Smooth muscle cell (in vitro differentiated cells): ENCODE results near the gene CCN2. TPM values are rescaled to one million over a fixed set of nuclear protein-coding genes. Genes with fewer than 3 reads are reported as not detected.
A peak's percentile ranks its signal among the peaks of the same experiment; 100 is the strongest.

Experiments used
- DNase-seq: peaks from one replicate; lab custom pipeline; 2025; ENCODE audit not compliant: unreplicated experiment; lab: John Stamatoyannopoulos, UW
- H2AFZ ChIP-seq: fragments of 200-600 bp; sonication (generic); 2 replicates; pipeline ENCODE4 v1.6.0; 2016; ENCODE audit warnings: antibody characterized with exemption, low read depth, mild to moderate bottlenecking
- H3F3A ChIP-seq: fragments of 200-600 bp; sonication (generic); 2 replicates; pipeline ENCODE4 v1.6.0; 2017; ENCODE audit warnings: antibody characterized with exemption, low read depth
- H3K27ac ChIP-seq: fragments of 200-600 bp; sonication (generic); 2 replicates; pipeline ENCODE4 v1.5.1; 2016; ENCODE audit warnings: low read depth, mild to moderate bottlenecking
- H3K27me3 ChIP-seq: fragments of 200-600 bp; sonication (generic); 2 replicates; pipeline ENCODE4 v1.6.1; 2016; ENCODE audit warnings: low read depth, mild to moderate bottlenecking
- H3K36me3 ChIP-seq: fragments of 200-600 bp; sonication (generic); 2 replicates; pipeline ENCODE4 v1.5.1; 2016; ENCODE audit warnings: low read depth
- H3K4me1 ChIP-seq: fragments of 200-600 bp; sonication (generic); 2 replicates; pipeline ENCODE4 v1.5.1; 2016; ENCODE audit warnings: low read depth
- H3K4me2 ChIP-seq: fragments of 200-600 bp; sonication (generic); 2 replicates; pipeline ENCODE4 v1.6.0; 2016; ENCODE audit warnings: mild to moderate bottlenecking
- H3K4me3 ChIP-seq: fragments of 200-600 bp; sonication (generic); 2 replicates; pipeline ENCODE4 v1.5.1; 2016; ENCODE audit warnings: mild to moderate bottlenecking
- H3K79me2 ChIP-seq: fragments of 200-600 bp; sonication (generic); 2 replicates; pipeline ENCODE4 v1.6.0; 2016; ENCODE audit warnings: low read depth, mild to moderate bottlenecking
- H3K9ac ChIP-seq: fragments of 200-600 bp; sonication (generic); 2 replicates; pipeline ENCODE4 v1.6.0; 2016; ENCODE audit warnings: low read depth
- H3K9me3 ChIP-seq: fragments of 200-600 bp; sonication (generic); replicated peaks from 2 replicates; pipeline ENCODE4 v1.5.1; 2016; ENCODE audit warnings: low read depth
- H4K20me1 ChIP-seq: fragments of 200-600 bp; sonication (generic); 2 replicates; pipeline ENCODE4 v1.6.0; 2016; ENCODE audit warnings: low read depth
- WGBS: methylation state at CpG from one replicate; pipeline ENCODE4 v1.1.7; 2016; ENCODE audit warnings: low lambda C conversion rate; 5-methylcytosine and 5-hydroxymethylcytosine counted together
- polyA plus RNA-seq: library from polyadenylated mRNA; unstranded; fragments of >200 nt; fragmentation: Nextera tagmentation; extraction: Ambion mirVana; gene quantifications from 2 replicates; pipeline ENCODE4 v1.2.1, GENCODE V29; 2016
- total RNA-seq: library from RNA; depleted of rRNA; stranded (reverse); fragments of >200 nt; gene quantifications from 2 replicates; pipeline ENCODE4 v1.2.3, GENCODE V29; 2014
- TF ChIP-seq, protein P1 (sequence below): fragments of 200-600 bp; sonication (generic); IDR thresholded peaks from 2 replicates; pipeline ENCODE4 v1.5.1; 2017; ENCODE audit warnings: borderline replicate concordance, mild to moderate bottlenecking, antibody characterized with exemption; ENCODE audit not compliant: insufficient read depth, poor library complexity, severe bottlenecking

The CCN2 gene
- total and polyA plus RNA-seq, 2 experiments from 2014 or later, result 1,180 to 2,448 TPM

- peak overlapping the region; percentile 46 for H2AFZ ChIP-seq
- DNase-seq, result no peak
Measured at GRCh38 chr6:131924881-131925474, 26.2 kb downstream of the CCN2 start.

DNA sequence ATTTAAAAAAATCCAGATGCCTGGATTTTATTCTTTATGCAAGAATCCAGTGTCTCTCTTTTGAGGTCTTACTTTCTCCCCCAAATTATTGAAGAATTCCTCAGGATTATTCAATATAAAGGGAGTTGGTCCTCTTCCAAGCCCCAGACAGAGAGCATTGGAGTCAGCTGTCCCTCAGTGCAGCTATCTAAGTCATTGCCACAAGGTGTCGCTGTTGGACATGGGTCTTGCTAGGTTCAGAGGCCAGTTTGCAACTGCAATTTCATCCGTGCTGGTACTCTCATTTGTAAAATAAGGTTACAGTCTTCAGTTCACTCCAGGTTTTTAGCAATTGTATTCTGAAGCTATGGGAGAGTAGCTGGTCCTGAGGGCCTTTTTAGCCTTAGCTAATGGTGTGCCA, 27.8 kb downstream of the CCN2 start:
- H3K9me3 ChIP-seq, result no peaks in the 10 kb centered on the region
- H3K4me3 ChIP-seq, result no peak overlapping the region
- H3K27me3 ChIP-seq, result no peaks in the 10 kb centered on the region
- H3K79me2 ChIP-seq, result no peaks in the 10 kb centered on the region
- no peaks in the 10 kb centered on the region for H3K4me1 ChIP-seq
- no peaks in the 10 kb centered on the region for H3F3A ChIP-seq
- no peak overlapping the region for H3K9ac ChIP-seq
- no peaks in the 10 kb centered on the region for H4K20me1 ChIP-seq
- TF ChIP-seq, protein P1, sequence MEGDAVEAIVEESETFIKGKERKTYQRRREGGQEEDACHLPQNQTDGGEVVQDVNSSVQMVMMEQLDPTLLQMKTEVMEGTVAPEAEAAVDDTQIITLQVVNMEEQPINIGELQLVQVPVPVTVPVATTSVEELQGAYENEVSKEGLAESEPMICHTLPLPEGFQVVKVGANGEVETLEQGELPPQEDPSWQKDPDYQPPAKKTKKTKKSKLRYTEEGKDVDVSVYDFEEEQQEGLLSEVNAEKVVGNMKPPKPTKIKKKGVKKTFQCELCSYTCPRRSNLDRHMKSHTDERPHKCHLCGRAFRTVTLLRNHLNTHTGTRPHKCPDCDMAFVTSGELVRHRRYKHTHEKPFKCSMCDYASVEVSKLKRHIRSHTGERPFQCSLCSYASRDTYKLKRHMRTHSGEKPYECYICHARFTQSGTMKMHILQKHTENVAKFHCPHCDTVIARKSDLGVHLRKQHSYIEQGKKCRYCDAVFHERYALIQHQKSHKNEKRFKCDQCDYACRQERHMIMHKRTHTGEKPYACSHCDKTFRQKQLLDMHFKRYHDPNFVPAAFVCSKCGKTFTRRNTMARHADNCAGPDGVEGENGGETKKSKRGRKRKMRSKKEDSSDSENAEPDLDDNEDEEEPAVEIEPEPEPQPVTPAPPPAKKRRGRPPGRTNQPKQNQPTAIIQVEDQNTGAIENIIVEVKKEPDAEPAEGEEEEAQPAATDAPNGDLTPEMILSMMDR, result peak; percentile 70
- 16% methylated on average over 2 of the region's 2 CpGs for WGBS
- H3K4me2 ChIP-seq, result no peak overlapping the region
- H2AFZ ChIP-seq, result no peak overlapping the region
- no peak for DNase-seq
- H3K36me3 ChIP-seq, result no peaks in the 10 kb centered on the region
- H3K27ac ChIP-seq, result no peak overlapping the region

More at GRCh38 chr6:131924881-131925474, 26.2 kb downstream of the CCN2 start:
- Histone ChIP-seq H3K36me3 (no peaks in the 10 kb centered on the region), H3K4me1 (no peaks in the 10 kb centered on the region), H3F3A (no peaks in the 10 kb centered on the region), H3K4me3 (no peak overlapping the region), H3K79me2 (no peaks in the 10 kb centered on the region), H3K27ac (no peak overlapping the region), H3K4me2 (no peak overlapping the region), H3K9me3 (no peaks in the 10 kb centered on the region), H3K9ac (no peak overlapping the region), H4K20me1 (no peaks in the 10 kb centered on the region), H3K27me3 (no peaks in the 10 kb centered on the region)
- TF ChIP-seq, protein P1, result peak; percentile 66
- 57% methylated on average over 4 of the region's 4 CpGs for WGBS

DNA sequence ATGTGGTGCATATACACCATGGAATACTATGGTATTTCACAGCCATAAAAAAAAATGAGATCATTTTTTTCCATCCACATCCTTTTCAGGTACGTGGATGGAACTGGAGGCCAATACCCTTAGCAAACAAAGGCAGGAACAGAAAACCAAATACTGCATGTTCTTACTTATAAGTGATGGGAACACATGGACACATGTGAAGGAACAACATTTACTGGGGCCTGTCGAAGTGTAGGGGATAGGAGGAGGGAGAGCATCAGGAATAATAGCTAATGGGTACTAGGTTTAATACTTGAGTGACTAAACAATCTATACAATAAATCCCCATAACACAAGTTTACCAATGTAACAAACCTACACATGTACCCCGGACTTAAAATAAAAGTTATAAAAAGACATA, 30.5 kb downstream of the CCN2 start:
- H3K79me2 ChIP-seq, result no peaks in the 10 kb centered on the region
- H3K9ac ChIP-seq, result no peak overlapping the region
- DNase-seq, result no peak
- H3K27me3 ChIP-seq, result no peaks in the 10 kb centered on the region
- no peaks in the 10 kb centered on the region for H3K4me1 ChIP-seq
- no peak overlapping the region for H3K4me3 ChIP-seq
- H3K27ac ChIP-seq, result no peak overlapping the region
- H4K20me1 ChIP-seq, result no peaks in the 10 kb centered on the region
- H2AFZ ChIP-seq, result no peak overlapping the region
- no peak overlapping the region for H3K4me2 ChIP-seq
- 89% methylated on average over 3 of the region's 3 CpGs for WGBS
- H3F3A ChIP-seq, result no peaks in the 10 kb centered on the region
- TF ChIP-seq, protein P1, result no peak
- H3K36me3 ChIP-seq, result no peaks in the 10 kb centered on the region
- no peaks in the 10 kb centered on the region for H3K9me3 ChIP-seq
